ENCODE data around the gene GRB14.

GRCh38 chr2:164447660-164448059, 173.6 kb downstream of the GRB14 start:
- TF ChIP-seq POLR2A (IDR thresholded peaks at IDR 0.05; ENCODE audit: borderline replicate concordance, extremely low read depth, insufficient read depth, insufficient read length) (no peak), REST (IDR thresholded peaks at IDR 0.05; ENCODE audit: low read depth) (no peak), EZH2 (IDR thresholded peaks at IDR 0.05) (no peak), CTCF (IDR thresholded peaks at IDR 0.05 in 2 of 3, conservative IDR thresholded peaks at IDR 0.05 in 1 of 3; ENCODE audit: borderline replicate concordance in 1 of 3, insufficient read depth in 1 of 3, low read depth in 2 of 3, low read length in 2 of 3) (no peak)

Measured in HCT116 (cell line).